GM21515 (cell line): ENCODE measurements around the gene PDE1C.

ENCODE experiments used
- ATAC-seq: cut with Tn5 transposase; IDR thresholded peaks from one replicate; pipeline ENCODE4 v1.9.1; 2021; ENCODE audit not compliant: unreplicated experiment

The PDE1C gene

GRCh38 chr7:31997423-31997822 lies 72.8 kb downstream of the PDE1C start:
- ATAC-seq, result no peak

- ATAC-seq, result no peak
These were observed 75.1 kb downstream of the PDE1C start for GRCh38 chr7:31995134-31995533.

GRCh38 chr7:31991846-31992245 lies 78.4 kb downstream of the PDE1C start:
- no peak for ATAC-seq

- no peak for ATAC-seq
These were observed 78.8 kb downstream of the PDE1C start for GRCh38 chr7:31991406-31991805.

- ATAC-seq, result no peak
These were observed 83.2 kb downstream of the PDE1C start for GRCh38 chr7:31986878-31987518.

- no peak for ATAC-seq
These were observed 87.2 kb downstream of the PDE1C start for GRCh38 chr7:31982962-31983361.

GRCh38 chr7:31981874-31982390 lies 88.3 kb downstream of the PDE1C start:
- ATAC-seq, result no peak

GRCh38 chr7:31979690-31980330 lies 90.4 kb downstream of the PDE1C start:
- ATAC-seq, result no peak

GRCh38 chr7:31975546-31975945 lies 94.7 kb downstream of the PDE1C start:
- no peak for ATAC-seq

GRCh38 chr7:31974351-31974750 lies 95.9 kb downstream of the PDE1C start:
- no peak for ATAC-seq

GRCh38 chr7:31971049-31971667 lies 99.0 kb downstream of the PDE1C start:
- no peak for ATAC-seq

GRCh38 chr7:31970501-31970900 lies 99.7 kb downstream of the PDE1C start:
- ATAC-seq, result no peak

GRCh38 chr7:31963569-31964175 lies 106.5 kb downstream of the PDE1C start:
- no peak for ATAC-seq

- no peak for ATAC-seq
These were observed 108.0 kb downstream of the PDE1C start for GRCh38 chr7:31962246-31962645.

GRCh38 chr7:31958226-31958625 lies 112.0 kb downstream of the PDE1C start:
- ATAC-seq, result no peak

GRCh38 chr7:31957756-31958155 lies 112.5 kb downstream of the PDE1C start:
- ATAC-seq, result no peak

GRCh38 chr7:31957090-31957720 lies 113.0 kb downstream of the PDE1C start:
- ATAC-seq, result no peak

- no peak for ATAC-seq
These were observed 114.6 kb downstream of the PDE1C start for GRCh38 chr7:31955641-31956040.

GRCh38 chr7:31955021-31955420 lies 115.2 kb downstream of the PDE1C start:
- no peak for ATAC-seq

- ATAC-seq, result no peak
These were observed 115.7 kb downstream of the PDE1C start for GRCh38 chr7:31954500-31954899.

GRCh38 chr7:31953432-31953831 lies 116.8 kb downstream of the PDE1C start:
- ATAC-seq, result no peak
